Activated T-cell treated with anti-CD3 and anti-CD28 coated beads, Interleukin-2, amount 50 U/mL, for 72 hours (primary cell): ENCODE results near the gene ZNF714. TPM values are rescaled to one million over a fixed set of nuclear protein-coding genes. Genes with fewer than 3 reads are reported as not detected.

Source experiments
- ATAC-seq, 2 donors: fragments of 150-1000 bp; cut with Tn5 transposase; replicated peaks in 1 of 2; 2 replicates each; pipeline ENCODE4 v1.10.0; 2021; ENCODE audit warnings: moderate library complexity in 2 of 2, mild to moderate bottlenecking in 1 of 2
- DNase-seq, 2 donors: peaks; one replicate each; pipeline ENCODE4 v3.0.0; 2021 to 2022; ENCODE audit warnings: mixed read lengths in 1 of 2
- H3K27ac Mint-ChIP-seq: one replicate; pipeline ENCODE4 v1.8.0; 2022; ENCODE audit warnings: mild to moderate bottlenecking, moderate library complexity, mixed read lengths
- H3K27me3 Mint-ChIP-seq: one replicate; pipeline ENCODE4 v1.8.0; 2022; ENCODE audit warnings: low read depth, mixed read lengths
- H3K36me3 Mint-ChIP-seq, 2 donors: one replicate each; pipeline ENCODE4 v1.8.0; 2022; ENCODE audit warnings: mixed read lengths in 2 of 2, mild to moderate bottlenecking in 1 of 2; ENCODE audit not compliant: insufficient read depth in 2 of 2
- H3K4me1 Mint-ChIP-seq: one replicate; pipeline ENCODE4 v1.8.0; 2022; ENCODE audit warnings: low read depth, mixed read lengths
- H3K4me3 Mint-ChIP-seq, 2 donors: one replicate each; pipeline ENCODE4 v1.8.0; 2022; ENCODE audit warnings: mild to moderate bottlenecking in 2 of 2, mixed read lengths in 2 of 2, moderate library complexity in 2 of 2
- H3K9me3 Mint-ChIP-seq, 2 donors: one replicate each; pipeline ENCODE4 v1.8.0; 2022; ENCODE audit warnings: mixed read lengths in 2 of 2
- total RNA-seq, 2 donors: library from RNA; stranded (reverse); gene quantifications; one replicate each; pipeline ENCODE4 v1.2.3, GENCODE V29; 2022

Gene ZNF714
- total RNA-seq, 2 donors from 2014 or later: 23.9 to 35.7 TPM

GRCh38 chr19:21109116-21109515 lies 27.1 kb downstream of the ZNF714 start:
- ATAC-seq: no peak
- H3K4me1 Mint-ChIP-seq: no peaks in the 10 kb centered on the region
- H3K36me3 Mint-ChIP-seq: peaks cover 23 to 65% of the 10 kb centered on the region in 2 donors
- no peak overlapping the region for H3K4me3 Mint-ChIP-seq
- H3K27me3 Mint-ChIP-seq: no peaks in the 10 kb centered on the region
- peaks cover 11 to 20% of the 10 kb centered on the region in 2 donors for H3K9me3 Mint-ChIP-seq
- no peak for DNase-seq
- no peak overlapping the region for H3K27ac Mint-ChIP-seq

GRCh38 chr19:21110183-21110582 lies 28.2 kb downstream of the ZNF714 start:
- Mint-ChIP-seq H3K27ac (no peak overlapping the region), H3K4me3 (no peak overlapping the region), H3K9me3 (peaks cover 16 to 26% of the 10 kb centered on the region in 2 donors), H3K27me3 (no peaks in the 10 kb centered on the region), H3K4me1 (no peaks in the 10 kb centered on the region), H3K36me3 (peaks cover 31 to 69% of the 10 kb centered on the region in 2 donors)
- DNase-seq (no peak), ATAC-seq (no peak)

GRCh38 chr19:21115430-21115829 lies 33.4 kb downstream of the ZNF714 start:
- ATAC-seq: no peak
- DNase-seq: no peak
- peaks cover 38 to 74% of the 10 kb centered on the region in 2 donors for H3K36me3 Mint-ChIP-seq
- H3K9me3 Mint-ChIP-seq: peaks cover 19 to 27% of the 10 kb centered on the region in 2 donors
- H3K27me3 Mint-ChIP-seq: no peaks in the 10 kb centered on the region
- no peak overlapping the region for H3K4me3 Mint-ChIP-seq
- no peak overlapping the region for H3K27ac Mint-ChIP-seq
- no peaks in the 10 kb centered on the region for H3K4me1 Mint-ChIP-seq

GRCh38 chr19:21117041-21117907 lies 35.3 kb downstream of the ZNF714 start:
- Mint-ChIP-seq H3K4me3 (no peak overlapping the region), H3K9me3 (peaks cover 15 to 19% of the 10 kb centered on the region in 2 donors), H3K27ac (no peak overlapping the region), H3K27me3 (no peaks in the 10 kb centered on the region), H3K36me3 (peaks cover 34 to 56% of the 10 kb centered on the region in 2 donors), H3K4me1 (no peaks in the 10 kb centered on the region)
- ATAC-seq (no peak), DNase-seq (no peak)

GRCh38 chr19:21126078-21126477 lies 44.1 kb downstream of the ZNF714 start:
- H3K36me3 Mint-ChIP-seq: peaks cover 14 to 16% of the 10 kb centered on the region in 2 donors
- DNase-seq (no peak), ATAC-seq (no peak)
- no peaks in the 10 kb centered on the region for H3K27me3 Mint-ChIP-seq
- H3K4me3 Mint-ChIP-seq: no peak overlapping the region
- no peaks in the 10 kb centered on the region for H3K4me1 Mint-ChIP-seq
- H3K9me3 Mint-ChIP-seq: peaks cover 5 to 6% of the 10 kb centered on the region in 2 donors
- no peak overlapping the region for H3K27ac Mint-ChIP-seq

- Mint-ChIP-seq H3K27me3 (no peaks in the 10 kb centered on the region), H3K36me3 (peaks cover 14 to 16% of the 10 kb centered on the region in 2 donors), H3K9me3 (peaks cover 5 to 6% of the 10 kb centered on the region in 2 donors), H3K4me3 (no peak overlapping the region), H3K4me1 (no peaks in the 10 kb centered on the region), H3K27ac (no peak overlapping the region)
- DNase-seq (no peak), ATAC-seq (no peak)
These were observed 45.0 kb downstream of the ZNF714 start for GRCh38 chr19:21127001-21127400.

- H3K27ac Mint-ChIP-seq: no peak overlapping the region
- no peaks in the 10 kb centered on the region for H3K4me1 Mint-ChIP-seq
- H3K9me3 Mint-ChIP-seq: peaks cover 5 to 6% of the 10 kb centered on the region in 2 donors
- H3K36me3 Mint-ChIP-seq: peaks cover 14% of the 10 kb centered on the region in 2 donors
- H3K27me3 Mint-ChIP-seq: no peaks in the 10 kb centered on the region
- no peak for ATAC-seq
- DNase-seq: no peak
- H3K4me3 Mint-ChIP-seq: no peak overlapping the region
These were observed 45.9 kb downstream of the ZNF714 start for GRCh38 chr19:21127898-21128297.

GRCh38 chr19:21128901-21129698 lies 47.1 kb downstream of the ZNF714 start:
- no peak overlapping the region for H3K4me3 Mint-ChIP-seq
- peaks cover 14% of the 10 kb centered on the region in 2 donors for H3K36me3 Mint-ChIP-seq

GRCh38 chr19:21130097-21130775 lies 48.2 kb downstream of the ZNF714 start:
- H3K36me3 Mint-ChIP-seq: peaks cover 13 to 14% of the 10 kb centered on the region in 2 donors
- no peak for ATAC-seq
- H3K4me3 Mint-ChIP-seq: no peak overlapping the region
- peaks cover 7 to 11% of the 10 kb centered on the region in 2 donors for H3K9me3 Mint-ChIP-seq
- no peak for DNase-seq
- no peaks in the 10 kb centered on the region for H3K4me1 Mint-ChIP-seq
- no peak overlapping the region for H3K27ac Mint-ChIP-seq
- H3K27me3 Mint-ChIP-seq: no peaks in the 10 kb centered on the region

More at GRCh38 chr19:21128901-21129698, 47.1 kb downstream of the ZNF714 start:
- DNase-seq (no peak), ATAC-seq (no peak)
- Mint-ChIP-seq H3K9me3 (peaks cover 7 to 8% of the 10 kb centered on the region in 2 donors), H3K27me3 (no peaks in the 10 kb centered on the region), H3K27ac (no peak overlapping the region), H3K4me1 (no peaks in the 10 kb centered on the region)

- Mint-ChIP-seq H3K27me3 (no peaks in the 10 kb centered on the region), H3K4me3 (no peak overlapping the region), H3K36me3 (peaks cover 0 to 9% of the 10 kb centered on the region in 2 donors), H3K9me3 (peaks cover 5 to 9% of the 10 kb centered on the region in 2 donors), H3K27ac (no peak overlapping the region), H3K4me1 (no peaks in the 10 kb centered on the region)
- no peak for ATAC-seq
- no peak for DNase-seq
These were observed 51.6 kb downstream of the ZNF714 start for GRCh38 chr19:21133633-21134032.

- H3K4me3 Mint-ChIP-seq: no peak overlapping the region
- no peak overlapping the region for H3K27ac Mint-ChIP-seq
- DNase-seq: no peak
- no peaks in the 10 kb centered on the region for H3K27me3 Mint-ChIP-seq
- no peaks in the 10 kb centered on the region for H3K4me1 Mint-ChIP-seq
- no peak for ATAC-seq
- H3K36me3 Mint-ChIP-seq: peaks cover 0 to 7% of the 10 kb centered on the region in 2 donors
- peaks cover 4 to 9% of the 10 kb centered on the region in 2 donors for H3K9me3 Mint-ChIP-seq
These were observed 52.9 kb downstream of the ZNF714 start for GRCh38 chr19:21134934-21135366.

GRCh38 chr19:21135433-21135832 lies 53.4 kb downstream of the ZNF714 start:
- no peak for ATAC-seq
- Mint-ChIP-seq H3K27me3 (no peaks in the 10 kb centered on the region), H3K9me3 (peaks cover 2 to 6% of the 10 kb centered on the region in 2 donors), H3K4me1 (no peaks in the 10 kb centered on the region), H3K36me3 (peaks cover 0 to 2% of the 10 kb centered on the region in 2 donors), H3K4me3 (no peak overlapping the region), H3K27ac (no peak overlapping the region)
- no peak for DNase-seq
